Fibroblast of the aortic adventitia (primary cell): Measurements from ENCODE around the gene RPRD2. TPM values are rescaled to one million over a fixed set of nuclear protein-coding genes. Genes with fewer than 3 reads are reported as not detected.
"Not testable (repeated sequence)": the region's sequence is repeated elsewhere in the genome, so short reads cannot be mapped to it uniquely, and the experiment has no call there.

Experiments used
- DNase-seq: peaks from one replicate; pipeline ENCODE4 v3.0.0-alpha.2; 2010; ENCODE audit warnings: low read depth
- H3K4me3 ChIP-seq: 2 replicates; pipeline ENCODE4 v1.5.1; 2011; ENCODE audit warnings: low read depth, mild to moderate bottlenecking, control low read depth, low read length, moderate library complexity
- total RNA-seq: library from RNA; depleted of rRNA; stranded (reverse); fragments of >200 nt; gene quantifications from 2 replicates; pipeline ENCODE4 v1.2.3, GENCODE V29; 2012; ENCODE audit warnings: low replicate concordance
- TF ChIP-seq, protein P1 (sequence below): IDR thresholded peaks from 2 replicates; pipeline ENCODE4 v1.5.1; 2011; ENCODE audit warnings: mild to moderate bottlenecking, low read length, control low read depth, inconsistent platforms; ENCODE audit not compliant: insufficient read depth

RPRD2 gene
- 12.2 and 19.3 TPM in 2 replicates for total RNA-seq

DNA sequence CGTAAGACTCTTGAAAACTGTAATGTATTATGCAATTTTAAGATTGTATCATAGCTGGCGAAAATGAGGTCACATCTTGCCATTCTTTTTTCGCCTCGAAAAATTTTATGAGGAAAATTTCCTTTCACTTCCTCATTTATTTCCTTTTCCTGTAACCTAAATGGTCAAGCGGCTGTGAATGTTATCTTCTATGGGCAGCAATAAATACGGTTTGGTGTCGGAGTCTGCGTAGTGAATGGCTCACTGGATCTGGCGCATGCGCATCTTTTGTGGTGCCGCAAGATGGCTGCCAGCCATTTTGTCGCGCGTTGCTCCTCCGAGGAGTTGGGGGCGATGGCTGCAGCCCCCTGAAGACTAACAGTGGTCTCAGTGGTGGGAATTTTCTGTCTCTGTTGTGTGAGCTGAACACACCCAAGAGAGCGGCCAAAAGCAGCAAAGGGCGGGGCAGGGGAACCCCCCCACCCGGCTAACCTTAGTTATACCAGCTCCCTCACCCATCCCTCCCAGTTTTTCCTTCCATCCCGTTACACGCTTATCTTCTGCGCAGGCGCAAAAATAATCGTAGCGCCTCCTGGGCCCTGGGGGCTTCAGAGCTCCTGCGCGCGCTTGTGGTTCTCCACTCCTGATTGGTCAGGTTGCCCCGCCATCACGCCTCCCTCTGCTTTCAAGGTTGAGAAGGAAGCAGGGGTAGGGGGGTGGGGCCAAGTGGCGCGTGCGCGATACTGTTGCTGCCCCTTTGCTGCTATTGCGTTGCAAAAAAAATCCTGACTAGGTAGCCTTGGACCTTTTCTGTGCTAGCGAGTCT, at the start of gene RPRD2:
Gene RPRD2 (plus strand): TSS at position 722 of the 805 bp plus-strand sequence. CDS start 568 bp downstream, outside the sequence.
- TF ChIP-seq, protein P1, sequence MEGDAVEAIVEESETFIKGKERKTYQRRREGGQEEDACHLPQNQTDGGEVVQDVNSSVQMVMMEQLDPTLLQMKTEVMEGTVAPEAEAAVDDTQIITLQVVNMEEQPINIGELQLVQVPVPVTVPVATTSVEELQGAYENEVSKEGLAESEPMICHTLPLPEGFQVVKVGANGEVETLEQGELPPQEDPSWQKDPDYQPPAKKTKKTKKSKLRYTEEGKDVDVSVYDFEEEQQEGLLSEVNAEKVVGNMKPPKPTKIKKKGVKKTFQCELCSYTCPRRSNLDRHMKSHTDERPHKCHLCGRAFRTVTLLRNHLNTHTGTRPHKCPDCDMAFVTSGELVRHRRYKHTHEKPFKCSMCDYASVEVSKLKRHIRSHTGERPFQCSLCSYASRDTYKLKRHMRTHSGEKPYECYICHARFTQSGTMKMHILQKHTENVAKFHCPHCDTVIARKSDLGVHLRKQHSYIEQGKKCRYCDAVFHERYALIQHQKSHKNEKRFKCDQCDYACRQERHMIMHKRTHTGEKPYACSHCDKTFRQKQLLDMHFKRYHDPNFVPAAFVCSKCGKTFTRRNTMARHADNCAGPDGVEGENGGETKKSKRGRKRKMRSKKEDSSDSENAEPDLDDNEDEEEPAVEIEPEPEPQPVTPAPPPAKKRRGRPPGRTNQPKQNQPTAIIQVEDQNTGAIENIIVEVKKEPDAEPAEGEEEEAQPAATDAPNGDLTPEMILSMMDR = peak; percentile 14
- peak; percentile 100 for DNase-seq
- H3K4me3 ChIP-seq = peak within 1 kb of the TSS; percentile 82

DNA sequence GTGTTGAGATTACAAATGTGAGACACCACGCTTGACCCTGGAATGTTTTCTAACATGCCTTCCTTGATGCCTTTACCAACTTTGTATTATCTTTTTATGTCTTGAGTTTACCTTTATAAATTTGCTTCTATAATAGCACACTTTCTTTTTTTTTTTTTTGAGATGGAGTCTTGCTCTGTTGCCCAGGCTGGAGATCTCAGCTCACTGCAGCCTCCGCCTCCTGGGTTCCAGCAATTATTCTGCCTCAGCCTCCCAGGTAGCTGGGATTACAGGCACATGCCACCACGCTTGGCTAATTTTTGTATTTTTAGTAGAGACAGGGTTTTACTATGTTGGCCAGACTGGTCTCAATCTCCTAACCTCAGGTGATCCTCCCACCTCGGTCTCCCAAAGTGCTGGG, 49.3 kb upstream of the RPRD2 start:
- DNase-seq = not testable (repeated sequence)

DNA sequence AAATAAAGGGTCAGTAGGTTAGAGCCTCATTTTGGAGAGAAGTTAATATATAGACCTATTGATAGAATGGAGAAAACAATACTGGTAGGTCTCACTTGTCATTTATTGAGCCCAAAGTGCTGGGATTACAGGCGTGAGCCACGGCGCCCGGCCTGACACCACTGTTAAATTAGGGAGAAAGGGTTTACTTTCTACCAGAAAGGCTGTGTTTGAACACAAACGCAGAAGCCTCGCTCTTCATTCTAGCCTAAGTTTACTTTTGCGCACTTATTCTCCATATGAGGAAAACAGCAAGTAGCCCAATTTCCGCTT, 43.3 kb upstream of the RPRD2 start:
- DNase-seq = no peak
- peak overlapping the region; percentile 37 for H3K4me3 ChIP-seq
- TF ChIP-seq, protein P1 = no peak

More for the DNA sequence above, 49.3 kb upstream of the RPRD2 start:
- not testable (repeated sequence) for H3K4me3 ChIP-seq

DNA sequence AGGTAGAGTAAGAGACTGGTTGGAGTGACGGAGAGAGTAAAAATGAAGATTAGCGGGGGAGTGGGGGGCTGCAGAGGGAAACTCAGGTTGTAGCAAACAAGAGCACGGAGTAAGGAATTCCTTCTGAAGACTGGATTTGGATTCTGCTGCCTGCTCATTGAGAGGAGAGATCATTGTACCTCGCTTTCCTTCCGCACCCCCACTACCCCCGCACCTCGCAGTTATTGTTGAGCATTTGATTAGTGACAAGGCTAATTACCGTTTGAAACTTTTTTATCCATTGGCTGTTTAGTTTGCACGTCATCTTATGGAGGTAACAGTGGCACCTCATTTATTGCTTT, 42.2 kb upstream of the RPRD2 start:
- TF ChIP-seq, protein P1 = no peak
- H3K4me3 ChIP-seq = peak overlapping the region; percentile 93
- DNase-seq = no peak

- H3K4me3 ChIP-seq = peak overlapping the region; percentile 93
- TF ChIP-seq, protein P1 = no peak
- peak; percentile 25 for DNase-seq
These were observed 41.6 kb upstream of the RPRD2 start for GRCh38 chr1:150322310-150322709.

GRCh38 chr1:150332651-150333290, 31.2 kb upstream of the RPRD2 start:
- TF ChIP-seq, protein P1 = no peak
- H3K4me3 ChIP-seq = no peak overlapping the region
- no peak for DNase-seq

- TF ChIP-seq, protein P1 = no peak
- no peak overlapping the region for H3K4me3 ChIP-seq
- no peak for DNase-seq
These were observed 17.6 kb upstream of the RPRD2 start for GRCh38 chr1:150346316-150346715.
